ENCODE measurements around the gene MSH4.

DNA sequence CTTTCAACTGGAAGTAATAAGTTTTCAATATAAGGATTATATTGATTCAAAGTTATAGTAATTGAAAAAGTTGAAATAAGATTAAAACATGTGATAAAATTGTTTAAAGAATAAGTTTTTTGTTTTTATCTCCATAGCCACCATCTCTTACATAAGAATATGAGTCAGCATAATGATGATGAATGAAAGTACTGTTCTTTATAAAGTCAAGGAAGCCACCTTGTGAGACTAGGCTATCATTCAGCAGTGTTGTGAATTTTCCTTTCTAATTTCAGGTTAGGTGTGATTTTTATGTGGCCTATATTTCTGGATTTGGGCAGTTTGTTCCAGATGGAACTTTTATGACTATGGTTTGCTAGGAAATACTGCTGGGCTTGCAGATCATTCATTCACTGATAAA lies 157.9 kb downstream of the MSH4 start:
- no peak for TF ChIP-seq POLR2A (IDR thresholded peaks at IDR 0.05)
- TF ChIP-seq, protein P1, sequence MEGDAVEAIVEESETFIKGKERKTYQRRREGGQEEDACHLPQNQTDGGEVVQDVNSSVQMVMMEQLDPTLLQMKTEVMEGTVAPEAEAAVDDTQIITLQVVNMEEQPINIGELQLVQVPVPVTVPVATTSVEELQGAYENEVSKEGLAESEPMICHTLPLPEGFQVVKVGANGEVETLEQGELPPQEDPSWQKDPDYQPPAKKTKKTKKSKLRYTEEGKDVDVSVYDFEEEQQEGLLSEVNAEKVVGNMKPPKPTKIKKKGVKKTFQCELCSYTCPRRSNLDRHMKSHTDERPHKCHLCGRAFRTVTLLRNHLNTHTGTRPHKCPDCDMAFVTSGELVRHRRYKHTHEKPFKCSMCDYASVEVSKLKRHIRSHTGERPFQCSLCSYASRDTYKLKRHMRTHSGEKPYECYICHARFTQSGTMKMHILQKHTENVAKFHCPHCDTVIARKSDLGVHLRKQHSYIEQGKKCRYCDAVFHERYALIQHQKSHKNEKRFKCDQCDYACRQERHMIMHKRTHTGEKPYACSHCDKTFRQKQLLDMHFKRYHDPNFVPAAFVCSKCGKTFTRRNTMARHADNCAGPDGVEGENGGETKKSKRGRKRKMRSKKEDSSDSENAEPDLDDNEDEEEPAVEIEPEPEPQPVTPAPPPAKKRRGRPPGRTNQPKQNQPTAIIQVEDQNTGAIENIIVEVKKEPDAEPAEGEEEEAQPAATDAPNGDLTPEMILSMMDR (IDR thresholded peaks at IDR 0.05), result no peak
